Measurements from ENCODE around the gene B4GALNT4.
"Not testable (repeated sequence)": the region's sequence is repeated elsewhere in the genome, so short reads cannot be mapped to it uniquely, and the experiment has no call there.

B4GALNT4 gene

DNA sequence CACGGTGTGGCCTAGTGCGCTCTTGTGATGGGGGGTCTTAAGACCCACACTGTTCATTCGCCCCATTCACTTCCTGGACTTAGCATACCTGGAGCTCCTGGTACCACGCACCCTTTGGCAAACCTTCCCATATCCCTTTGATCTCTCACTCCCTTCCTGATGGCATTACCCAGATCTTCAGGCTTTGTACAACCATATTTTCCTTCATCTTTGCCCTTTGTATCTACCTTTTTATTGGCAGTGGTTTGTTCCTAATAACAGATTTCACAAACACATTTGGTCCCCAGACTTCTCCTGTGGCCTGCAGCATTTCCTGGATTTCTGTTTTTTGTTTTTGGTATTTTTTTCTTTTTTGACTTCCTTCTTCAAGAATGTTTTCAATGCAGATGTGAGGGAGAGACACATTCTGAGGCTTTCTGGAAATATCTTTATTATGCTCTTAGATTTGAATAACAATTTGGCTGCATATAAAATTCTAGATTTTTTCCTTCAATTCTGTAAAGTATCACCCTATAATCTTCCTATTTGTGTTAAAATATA, 32.6 kb upstream of the B4GALNT4 start:
- no peak for DNase-seq

- no peak for DNase-seq
Measured at GRCh38 chr11:337711-338110, 31.6 kb upstream of the B4GALNT4 start.

GRCh38 chr11:339963-340362, 29.3 kb upstream of the B4GALNT4 start:
- no peak for DNase-seq

GRCh38 chr11:340539-341512, 28.5 kb upstream of the B4GALNT4 start:
- no peak for DNase-seq

- DNase-seq = no peak
Measured at GRCh38 chr11:342328-342727, 27.0 kb upstream of the B4GALNT4 start.

DNA sequence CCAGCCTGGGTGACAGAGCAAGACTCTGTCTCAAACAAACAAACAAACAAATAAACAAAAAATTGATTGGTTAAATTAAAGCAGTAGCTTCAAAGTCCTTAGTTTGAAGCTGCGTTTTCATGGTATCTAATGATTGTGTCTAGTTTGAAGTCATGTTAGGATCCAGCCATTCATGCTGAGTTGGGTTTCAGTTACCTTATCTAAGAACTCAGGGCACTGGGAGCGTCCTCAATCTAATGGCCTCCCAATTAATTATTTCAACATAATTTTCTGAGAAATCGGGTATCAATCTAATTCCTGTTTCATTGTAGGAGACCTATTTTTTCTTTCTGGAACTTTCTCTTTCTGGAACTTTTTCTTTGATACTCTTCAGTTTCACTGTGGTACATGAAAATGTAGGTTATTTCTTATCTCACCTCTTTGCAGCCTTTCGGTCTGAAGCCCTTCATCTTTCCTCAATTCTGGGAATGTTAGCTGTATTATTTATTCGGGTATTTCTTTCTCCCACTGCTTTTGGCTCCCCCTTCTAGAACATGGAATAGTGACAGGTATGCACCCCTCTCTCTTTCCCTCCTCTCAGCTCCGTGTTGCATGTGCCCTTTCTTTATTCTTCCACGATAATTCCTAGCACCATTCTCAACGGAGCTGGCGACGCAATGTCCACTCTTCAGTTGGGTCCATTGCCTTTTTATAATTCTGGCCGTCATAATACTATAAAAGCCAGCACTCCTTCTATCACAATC, 24.3 kb upstream of the B4GALNT4 start:
- no peak for DNase-seq

DNA sequence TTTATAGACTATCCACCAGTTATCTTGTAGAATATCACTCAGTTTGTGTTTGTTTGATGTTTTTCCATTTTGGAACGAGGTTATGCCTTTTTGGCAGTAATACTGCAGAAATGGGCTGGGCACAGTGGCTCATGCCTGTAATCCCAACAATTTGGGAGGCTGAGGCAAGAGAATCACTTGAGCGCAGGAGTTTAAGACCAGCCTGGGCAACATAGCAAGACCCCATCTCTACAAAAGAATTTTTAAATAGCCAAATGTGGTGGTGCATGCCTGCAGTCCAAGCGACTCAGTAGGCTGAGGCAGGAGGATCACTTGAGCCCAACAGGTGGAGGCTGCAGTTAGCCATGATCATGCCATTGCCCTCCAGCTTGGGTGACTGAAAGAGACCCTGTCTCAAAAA, 22.8 kb upstream of the B4GALNT4 start:
- no peak for DNase-seq

DNA sequence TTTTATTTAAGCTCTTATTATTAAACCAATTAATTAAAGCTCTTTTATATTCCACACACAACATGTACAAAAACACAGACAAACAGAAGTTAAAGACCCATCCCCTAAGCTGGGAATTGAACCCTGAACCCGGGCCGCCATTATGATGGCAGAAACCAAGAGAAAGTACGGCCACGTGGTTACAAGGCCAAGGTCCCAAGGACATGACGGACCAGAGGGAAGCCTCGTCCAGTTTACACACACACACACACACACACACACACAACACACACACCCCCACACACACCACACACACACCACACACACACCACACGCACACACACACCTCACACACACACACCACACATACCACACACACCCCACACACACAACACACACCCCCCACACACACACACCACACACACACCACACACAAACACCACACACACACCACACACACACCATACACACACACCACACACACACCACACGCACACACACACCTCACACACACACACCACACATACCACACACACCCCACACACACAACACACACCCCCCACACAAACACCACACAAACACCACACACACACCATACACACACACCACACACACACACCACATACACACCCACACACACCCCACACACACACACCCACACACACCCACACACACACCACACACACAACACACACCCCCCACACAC, 19.9 kb upstream of the B4GALNT4 start:
- DNase-seq = not testable (repeated sequence)

GRCh38 chr11:350033-350722, 19.1 kb upstream of the B4GALNT4 start:
- not testable (repeated sequence) for DNase-seq

- no peak for DNase-seq
Measured at GRCh38 chr11:350723-351255, 18.5 kb upstream of the B4GALNT4 start.

DNA sequence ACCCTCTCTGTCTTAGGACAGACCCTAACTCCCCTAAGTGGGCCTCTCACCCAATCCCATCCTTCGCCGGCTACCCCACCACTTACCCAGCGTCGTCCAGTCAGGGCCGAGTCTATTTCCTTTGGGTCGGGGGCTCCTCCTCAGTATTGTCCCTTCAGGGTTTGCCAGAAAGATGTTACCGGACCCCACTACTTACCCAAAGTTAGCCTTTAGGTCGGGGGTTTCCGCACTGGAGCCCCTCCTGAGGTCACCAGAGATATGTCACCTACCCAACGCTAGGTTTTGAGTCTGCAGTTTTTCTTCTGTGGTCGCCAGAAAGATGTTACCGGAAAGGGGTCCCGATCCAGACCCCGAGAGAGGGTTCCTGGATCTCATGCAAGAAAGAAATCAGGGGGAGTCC, 17.9 kb upstream of the B4GALNT4 start:
- DNase-seq = no peak

- no peak for DNase-seq
Measured at GRCh38 chr11:352456-353031, 16.8 kb upstream of the B4GALNT4 start.

DNA sequence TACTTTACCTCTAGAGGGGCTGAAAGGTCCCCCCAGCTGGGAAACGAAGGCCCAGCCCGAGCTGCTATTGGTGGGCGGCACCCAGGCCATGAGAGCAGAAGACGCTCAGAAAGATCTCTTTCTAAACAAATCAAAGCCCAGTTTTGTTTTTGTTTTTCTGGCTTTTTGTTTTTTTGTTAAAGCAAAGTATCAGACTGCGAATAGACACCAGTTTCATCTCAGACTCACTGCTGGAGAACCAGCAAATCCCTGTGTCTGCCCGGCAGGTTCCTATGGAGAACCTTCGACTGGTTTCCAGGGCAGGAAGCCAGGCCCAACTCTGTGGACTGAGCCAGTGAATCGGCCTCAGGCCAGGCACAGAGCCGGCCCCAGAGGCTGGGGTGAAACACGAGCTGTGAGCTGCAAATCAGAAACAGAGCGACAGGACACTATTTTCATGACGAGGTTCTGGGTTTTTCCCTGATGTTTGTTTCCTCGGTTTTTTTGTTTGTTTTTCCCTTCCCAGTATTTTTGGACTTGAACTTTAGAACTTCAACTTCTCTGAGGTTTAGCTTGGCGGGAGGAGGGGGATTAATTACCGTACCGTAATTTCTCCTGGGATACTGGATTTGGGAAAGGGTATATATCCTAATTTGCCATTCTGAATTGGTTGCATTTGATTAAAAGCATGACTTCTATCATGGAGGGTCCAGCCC, 16.0 kb upstream of the B4GALNT4 start:
- DNase-seq = no peak

DNA sequence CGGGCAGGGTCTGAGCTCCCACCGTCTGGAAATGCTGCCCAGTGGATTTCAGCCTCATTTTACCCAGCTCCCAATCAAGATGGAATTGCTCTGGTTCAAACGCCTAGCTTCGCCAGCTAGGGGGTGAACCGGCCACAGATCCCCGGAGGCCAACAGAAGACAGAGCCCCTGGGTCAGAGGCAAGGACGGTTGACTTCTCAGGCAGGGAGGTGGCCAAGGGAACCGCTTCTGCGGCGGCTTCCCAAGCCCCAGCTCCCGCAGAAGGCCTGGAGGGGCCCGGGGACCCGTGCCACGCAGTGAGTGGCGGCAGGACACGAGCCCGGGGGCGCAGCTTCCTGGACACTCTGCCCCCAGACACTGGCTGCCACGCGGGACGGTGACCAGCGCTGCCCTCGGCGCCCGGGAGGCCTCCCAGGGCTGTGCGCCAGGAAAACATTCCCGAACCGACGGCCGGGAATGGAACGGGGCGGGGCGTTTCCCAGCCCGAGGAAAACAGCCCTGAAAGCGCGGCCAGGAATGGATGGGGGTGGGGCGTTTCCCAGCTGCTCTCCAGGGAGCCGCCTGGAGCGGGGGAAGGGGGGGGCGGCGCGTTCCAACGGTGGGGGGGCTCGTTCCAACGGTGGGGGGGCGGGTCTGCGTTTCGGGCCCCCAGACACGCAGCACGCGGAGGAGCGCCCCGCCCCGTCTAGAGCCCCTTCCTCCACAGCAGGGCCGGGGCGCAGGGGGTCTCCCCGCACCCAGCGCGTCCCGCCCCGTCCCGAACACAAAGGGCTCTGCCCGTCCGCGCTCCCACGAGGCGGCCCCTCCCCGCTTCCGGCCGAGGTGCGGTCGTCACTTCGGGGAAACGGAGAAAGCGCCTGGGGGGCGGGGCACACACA, 13.5 kb upstream of the B4GALNT4 start:
- peak; percentile 89 for DNase-seq

DNA sequence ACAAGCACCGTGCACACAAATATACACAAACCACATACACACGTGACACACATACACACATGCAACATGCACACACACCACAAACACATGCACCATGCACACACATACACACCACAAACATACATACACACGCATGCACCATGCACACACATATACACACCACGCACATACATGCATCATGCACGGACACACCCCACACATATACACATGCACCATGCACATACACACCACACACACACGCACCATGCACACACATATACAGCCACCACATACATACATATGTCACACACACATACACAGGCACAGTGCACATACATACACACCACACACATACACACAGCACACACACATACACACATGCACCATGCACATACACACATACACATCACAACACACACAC, 12.7 kb upstream of the B4GALNT4 start:
- DNase-seq = no peak

GRCh38 chr11:357582-357981, 11.7 kb upstream of the B4GALNT4 start:
- no peak for DNase-seq

DNA sequence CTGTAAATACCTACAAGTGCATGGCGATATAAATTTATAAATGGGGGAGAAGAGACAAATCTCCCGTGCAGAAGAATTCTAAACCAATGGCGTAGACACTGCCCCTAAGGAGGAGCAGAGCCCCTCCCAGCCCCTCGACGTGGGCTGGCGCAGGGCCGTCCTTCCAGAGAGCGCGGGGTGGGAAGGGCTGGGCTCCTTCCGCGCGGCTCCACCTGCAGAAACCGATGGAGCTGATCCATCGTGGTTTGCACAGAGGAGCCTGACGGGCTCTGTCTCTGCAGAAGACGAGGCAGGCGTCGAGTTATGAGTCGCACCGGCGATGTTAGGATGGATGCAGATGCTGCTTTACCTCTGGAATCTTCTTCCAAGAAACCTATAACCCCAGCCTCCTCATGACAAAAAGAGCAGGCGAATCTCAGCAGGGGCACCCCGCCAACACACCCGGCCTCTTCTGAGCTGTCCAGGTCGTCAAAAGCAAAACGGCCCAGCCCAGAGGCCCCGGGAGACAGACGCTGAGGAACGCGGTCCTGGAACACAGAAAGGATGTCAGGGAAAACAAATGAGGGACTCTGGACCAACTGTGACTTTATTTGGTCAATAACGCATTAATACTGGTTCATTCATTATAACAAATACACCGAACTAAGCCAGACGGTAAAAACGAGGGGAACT, 11.0 kb upstream of the B4GALNT4 start:
- DNase-seq = peak; percentile 60

- no peak for DNase-seq
Measured at GRCh38 chr11:359181-359714, 10.1 kb upstream of the B4GALNT4 start.
